Measurements from ENCODE around the gene TTLL6. TPM values are rescaled to one million over a fixed set of nuclear protein-coding genes. Genes with fewer than 3 reads are reported as not detected.

TTLL6 gene
- total RNA-seq (2.3 TPM), polyA plus RNA-seq (ENCODE audit: insufficient read depth, low read depth, low replicate concordance) (4.2 TPM)
- long read RNA-seq, donor 1, result 0 reads
- long read RNA-seq, donor 2, result 0 reads
- long read RNA-seq, donor 3, result 0 reads
- long read RNA-seq, donor 4, result 0 reads
- long read RNA-seq, donor 5, result 0 reads
- long read RNA-seq, donor 6, partial matches to known transcripts, result 5 of 21 reads
- long read RNA-seq, donor 6, other reads (novel, unspliced or antisense), result 16 of 21 reads
- long read RNA-seq, donor 7, partial matches to known transcripts, result 2 of 2 reads
- long read RNA-seq, donor 7, other reads (novel, unspliced or antisense), result 0 of 2 reads
- long read RNA-seq, donor 8, result 0 reads
- long read RNA-seq, donor 9, result 0 reads
- long read RNA-seq, donor 10, result 0 reads

DNA sequence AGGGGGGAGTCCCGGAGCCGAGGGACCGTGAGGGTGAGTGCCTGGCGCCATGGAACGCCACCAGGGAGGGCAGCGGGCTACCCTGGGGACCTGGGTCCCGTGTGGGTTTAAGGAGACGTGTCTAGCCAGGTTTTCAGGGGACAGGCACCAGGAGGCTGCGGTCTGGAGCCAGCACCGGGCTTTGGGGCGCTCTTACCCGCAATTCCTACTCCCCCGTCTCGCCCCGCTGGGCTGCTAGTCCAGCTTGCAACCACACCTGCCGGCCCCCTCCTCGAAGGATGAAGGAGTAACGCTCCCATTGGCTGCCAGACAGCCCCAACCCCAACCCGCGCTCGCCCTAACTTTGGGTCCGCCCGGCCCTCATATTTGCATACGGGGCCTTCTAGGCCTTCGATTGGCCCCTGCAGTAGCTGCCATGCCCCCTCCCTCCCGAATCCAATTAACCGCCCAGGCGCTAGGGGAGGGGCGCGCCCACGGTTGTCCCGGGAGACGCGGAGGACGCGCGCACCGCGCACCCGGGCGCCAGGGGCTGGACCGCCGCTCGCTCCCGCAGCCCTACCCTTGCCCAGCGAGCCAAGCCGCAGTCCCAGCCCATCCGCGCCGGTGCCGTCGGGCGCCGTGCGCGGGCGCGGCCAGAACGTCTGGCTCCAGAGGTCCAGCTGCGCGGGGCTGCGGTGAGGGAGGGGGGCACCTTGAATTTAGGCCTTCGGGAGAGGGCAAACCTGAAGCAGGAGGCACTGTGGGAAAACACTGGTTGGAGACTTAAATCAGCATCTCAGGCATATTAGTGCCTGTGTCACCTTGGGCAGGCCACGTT, at the start of gene TTLL6:
TTLL6 (minus strand) TSS at position 456 of the 817 bp plus-strand sequence; CDS start at position 299, 157 bp downstream.
- Histone ChIP-seq H3K4me3 (ENCODE audit: low read length in 3 of 3) (peak within 1 kb of the TSS; percentile 23 to 68 (median 61)), H3K9me3 (ENCODE audit: control insufficient read depth in 2 of 3, insufficient read depth in 1 of 3, low read length in 3 of 3) (no peaks in the 10 kb centered on the region), H3K27ac (ENCODE audit: low read depth in 2 of 2, low read length in 2 of 2) (no peak within 1 kb of the TSS), H3K4me1 (ENCODE audit: control insufficient read depth in 2 of 3, insufficient read depth in 2 of 3, low read depth in 1 of 3, low read length in 3 of 3) (peaks cover 0 to 9% (median 0%) of the 10 kb centered on the region in 3 donors), H3K9ac (ENCODE audit: low read length in 3 of 3) (peak within 1 kb of the TSS in 1 of 3 donors; percentile 58), H3K27me3 (ENCODE audit: control insufficient read depth, insufficient read depth, low read length) (peaks cover 2% of the 10 kb centered on the region), H3K36me3 (ENCODE audit: control insufficient read depth in 2 of 3, insufficient read depth in 3 of 3, low read length in 3 of 3) (no peaks in the 10 kb centered on the region)
- no peak for FAIRE-seq
- intact Hi-C loops (cut with DNase I), result loop anchor here (5.0 kb wide), 1 partner anchor 60 kb away; no protein-coding TSS in a partner anchor
- TF ChIP-seq, protein P1, sequence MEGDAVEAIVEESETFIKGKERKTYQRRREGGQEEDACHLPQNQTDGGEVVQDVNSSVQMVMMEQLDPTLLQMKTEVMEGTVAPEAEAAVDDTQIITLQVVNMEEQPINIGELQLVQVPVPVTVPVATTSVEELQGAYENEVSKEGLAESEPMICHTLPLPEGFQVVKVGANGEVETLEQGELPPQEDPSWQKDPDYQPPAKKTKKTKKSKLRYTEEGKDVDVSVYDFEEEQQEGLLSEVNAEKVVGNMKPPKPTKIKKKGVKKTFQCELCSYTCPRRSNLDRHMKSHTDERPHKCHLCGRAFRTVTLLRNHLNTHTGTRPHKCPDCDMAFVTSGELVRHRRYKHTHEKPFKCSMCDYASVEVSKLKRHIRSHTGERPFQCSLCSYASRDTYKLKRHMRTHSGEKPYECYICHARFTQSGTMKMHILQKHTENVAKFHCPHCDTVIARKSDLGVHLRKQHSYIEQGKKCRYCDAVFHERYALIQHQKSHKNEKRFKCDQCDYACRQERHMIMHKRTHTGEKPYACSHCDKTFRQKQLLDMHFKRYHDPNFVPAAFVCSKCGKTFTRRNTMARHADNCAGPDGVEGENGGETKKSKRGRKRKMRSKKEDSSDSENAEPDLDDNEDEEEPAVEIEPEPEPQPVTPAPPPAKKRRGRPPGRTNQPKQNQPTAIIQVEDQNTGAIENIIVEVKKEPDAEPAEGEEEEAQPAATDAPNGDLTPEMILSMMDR (IDR thresholded peaks at IDR 0.05; ENCODE audit: borderline replicate concordance, extremely low read depth, insufficient read depth), result no peak
- peak; percentile 94 to 96 (median 95) for DNase-seq

DNA sequence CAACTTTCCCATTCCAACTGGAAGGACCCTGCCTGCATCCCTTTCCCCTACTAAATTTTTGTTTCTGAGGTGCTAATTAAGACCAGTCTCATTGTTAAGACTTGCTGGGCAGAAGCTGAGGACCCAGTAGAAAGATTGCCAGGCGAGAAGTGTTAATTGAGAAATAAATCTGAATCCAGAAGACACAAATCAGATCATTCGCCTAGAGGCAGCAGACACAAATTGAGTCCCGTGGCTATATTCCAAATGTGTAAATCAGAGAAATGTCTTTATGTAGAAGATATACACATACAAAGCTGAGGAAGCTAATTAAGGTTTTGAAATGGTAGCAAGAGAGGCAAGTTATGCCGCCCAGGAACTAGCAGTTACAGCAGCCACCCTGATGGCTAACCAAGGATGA, 43.4 kb upstream of the TTLL6 start:
- Histone ChIP-seq H3K36me3 (ENCODE audit: control insufficient read depth in 2 of 3, insufficient read depth in 3 of 3, low read length in 3 of 3) (peaks cover 0 to 52% (median 28%) of the 10 kb centered on the region in 3 donors), H3K27me3 (ENCODE audit: control insufficient read depth, insufficient read depth, low read length) (no peaks in the 10 kb centered on the region), H3K9ac (ENCODE audit: low read length in 3 of 3) (no peak overlapping the region), H3K27ac (ENCODE audit: low read depth in 2 of 2, low read length in 2 of 2) (no peak overlapping the region), H3K9me3 (ENCODE audit: control insufficient read depth in 2 of 3, insufficient read depth in 1 of 3, low read length in 3 of 3) (no peaks in the 10 kb centered on the region), H3K4me3 (ENCODE audit: low read length in 3 of 3) (no peak overlapping the region), H3K4me1 (ENCODE audit: control insufficient read depth in 2 of 3, insufficient read depth in 2 of 3, low read depth in 1 of 3, low read length in 3 of 3) (no peaks in the 10 kb centered on the region)
- FAIRE-seq (no peak), DNase-seq (no peak)
- intact Hi-C loops (cut with DNase I), result no loop called here
- TF ChIP-seq, protein P1 (IDR thresholded peaks at IDR 0.05; ENCODE audit: borderline replicate concordance, extremely low read depth, insufficient read depth), result no peak

DNA sequence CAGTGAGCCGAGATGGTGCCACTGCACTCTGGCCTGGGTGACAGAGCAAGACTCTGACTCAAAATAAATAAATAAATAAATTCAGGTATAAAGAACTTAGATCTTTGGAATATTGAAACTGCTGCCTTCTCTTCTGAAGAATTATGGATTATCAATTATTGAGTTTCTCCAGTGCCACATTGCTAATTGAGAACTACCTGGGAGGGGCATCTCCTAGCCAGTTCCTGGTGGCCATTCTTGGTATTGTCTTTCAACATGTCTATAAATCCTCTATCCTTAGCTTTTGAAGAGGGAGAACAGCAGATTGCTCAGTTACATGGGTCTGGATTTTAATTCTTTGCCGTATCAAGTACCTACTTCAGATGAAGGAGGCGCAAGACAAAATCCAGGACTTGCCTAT, 43.0 kb upstream of the TTLL6 start:
- Histone ChIP-seq H3K9me3 (ENCODE audit: control insufficient read depth in 2 of 3, insufficient read depth in 1 of 3, low read length in 3 of 3) (no peaks in the 10 kb centered on the region), H3K27ac (ENCODE audit: low read depth in 2 of 2, low read length in 2 of 2) (no peak overlapping the region), H3K9ac (ENCODE audit: low read length in 3 of 3) (no peak overlapping the region), H3K36me3 (ENCODE audit: control insufficient read depth in 2 of 3, insufficient read depth in 3 of 3, low read length in 3 of 3) (peaks cover 0 to 56% (median 32%) of the 10 kb centered on the region in 3 donors), H3K4me1 (ENCODE audit: control insufficient read depth in 2 of 3, insufficient read depth in 2 of 3, low read depth in 1 of 3, low read length in 3 of 3) (no peaks in the 10 kb centered on the region), H3K4me3 (ENCODE audit: low read length in 3 of 3) (no peak overlapping the region), H3K27me3 (ENCODE audit: control insufficient read depth, insufficient read depth, low read length) (no peaks in the 10 kb centered on the region)
- DNase-seq (no peak), FAIRE-seq (no peak)
- TF ChIP-seq, protein P1 (IDR thresholded peaks at IDR 0.05; ENCODE audit: borderline replicate concordance, extremely low read depth, insufficient read depth), result no peak
- intact Hi-C loops (cut with DNase I), result no loop called here
